ENCODE measurements around the gene DEXI.

DEXI gene

DNA sequence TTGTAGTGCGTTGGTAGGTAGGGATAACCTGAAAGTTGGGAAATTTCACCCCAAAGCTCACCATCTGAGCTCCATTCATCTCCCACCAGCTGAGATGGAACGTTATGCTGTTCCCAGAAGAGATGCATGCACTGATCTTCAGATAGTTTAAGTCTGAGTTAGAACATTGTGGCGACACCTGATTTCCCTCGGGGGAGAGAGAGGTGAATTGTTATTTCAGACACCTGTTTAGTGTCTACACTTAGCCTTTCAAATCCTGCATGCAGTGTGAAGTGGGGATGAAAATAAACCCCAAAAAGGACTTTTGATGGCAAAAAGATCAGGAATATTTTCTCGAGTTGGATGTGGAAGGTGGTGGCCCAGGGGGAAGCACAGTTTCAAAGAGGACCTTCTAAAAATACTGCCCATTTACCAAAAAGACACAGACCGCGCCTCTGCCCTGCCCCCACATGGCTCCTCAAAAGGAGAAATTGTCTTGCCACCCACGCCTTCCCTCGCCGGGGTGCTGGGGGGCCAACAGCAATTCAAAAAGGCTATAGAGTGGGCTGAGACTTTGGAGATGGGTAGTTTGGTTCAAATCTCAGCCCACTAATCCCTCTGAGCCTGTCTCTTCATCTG lies 53.8 kb downstream of the DEXI start:
- DNase-seq, result no peak

DNA sequence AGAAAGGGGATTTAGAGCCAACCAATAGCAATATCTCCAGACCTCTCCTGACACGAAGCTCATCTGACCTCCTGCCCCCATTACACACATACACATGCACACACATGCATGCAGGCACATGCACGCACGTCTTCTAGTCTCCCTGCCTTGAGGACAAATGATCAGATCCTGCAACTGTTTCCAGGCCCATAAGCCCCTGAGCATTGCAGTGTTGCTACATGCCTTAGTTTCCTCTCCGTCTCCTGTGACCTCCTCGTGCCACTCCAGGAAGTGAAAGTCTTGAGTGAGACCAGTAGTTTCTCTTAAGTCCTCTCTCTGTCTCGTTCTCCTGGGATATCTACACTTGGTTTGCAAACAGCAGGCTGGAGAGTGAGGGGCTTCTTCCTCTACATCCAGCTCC lies 57.0 kb downstream of the DEXI start:
- DNase-seq, result no peak

DNA sequence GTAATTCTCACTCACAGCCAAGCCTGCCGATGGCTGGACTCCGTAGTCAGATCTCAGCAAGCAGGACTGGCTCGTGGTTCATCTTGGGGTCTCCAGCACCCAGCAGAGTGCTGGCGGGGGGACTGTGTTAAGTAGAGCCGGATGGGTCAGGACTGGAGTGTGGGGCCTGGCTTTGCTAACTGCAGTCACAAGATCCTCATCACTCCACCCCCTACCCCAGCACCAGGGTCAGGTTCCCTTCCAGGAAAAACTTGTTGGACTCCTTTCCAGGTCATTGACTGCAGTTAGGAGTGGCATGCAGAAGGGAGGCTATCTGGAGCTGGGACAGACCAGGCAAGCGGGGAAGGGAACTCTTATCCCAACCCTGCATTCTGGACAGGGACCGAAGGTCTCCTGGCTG lies 59.3 kb downstream of the DEXI start:
- no peak for DNase-seq

DNA sequence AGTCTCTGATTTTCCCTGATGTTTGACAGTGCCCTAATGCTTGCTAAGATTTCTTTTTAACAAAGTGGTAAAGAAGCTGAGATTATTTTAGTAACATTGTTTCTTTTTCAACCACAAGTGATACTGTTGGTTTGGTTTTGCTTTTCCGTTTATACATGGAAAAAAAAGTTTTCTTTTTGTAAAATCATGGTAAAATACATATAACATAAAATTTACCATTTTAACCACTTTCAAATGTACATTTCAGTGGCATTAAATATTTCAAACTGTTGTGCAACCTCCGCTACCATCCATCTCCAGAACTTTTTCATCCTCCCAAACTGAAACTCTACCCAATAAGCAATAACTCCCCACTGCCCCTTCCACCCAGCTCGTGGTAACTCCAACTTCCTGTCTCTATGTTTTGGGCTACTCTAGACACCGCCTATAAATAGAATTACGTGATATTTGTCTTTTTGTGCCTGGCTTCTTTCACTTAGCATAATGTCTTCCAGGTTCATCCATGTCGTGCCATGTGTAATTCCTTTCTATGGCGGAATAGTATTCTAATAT lies 60.7 kb downstream of the DEXI start:
- no peak for DNase-seq

DNA sequence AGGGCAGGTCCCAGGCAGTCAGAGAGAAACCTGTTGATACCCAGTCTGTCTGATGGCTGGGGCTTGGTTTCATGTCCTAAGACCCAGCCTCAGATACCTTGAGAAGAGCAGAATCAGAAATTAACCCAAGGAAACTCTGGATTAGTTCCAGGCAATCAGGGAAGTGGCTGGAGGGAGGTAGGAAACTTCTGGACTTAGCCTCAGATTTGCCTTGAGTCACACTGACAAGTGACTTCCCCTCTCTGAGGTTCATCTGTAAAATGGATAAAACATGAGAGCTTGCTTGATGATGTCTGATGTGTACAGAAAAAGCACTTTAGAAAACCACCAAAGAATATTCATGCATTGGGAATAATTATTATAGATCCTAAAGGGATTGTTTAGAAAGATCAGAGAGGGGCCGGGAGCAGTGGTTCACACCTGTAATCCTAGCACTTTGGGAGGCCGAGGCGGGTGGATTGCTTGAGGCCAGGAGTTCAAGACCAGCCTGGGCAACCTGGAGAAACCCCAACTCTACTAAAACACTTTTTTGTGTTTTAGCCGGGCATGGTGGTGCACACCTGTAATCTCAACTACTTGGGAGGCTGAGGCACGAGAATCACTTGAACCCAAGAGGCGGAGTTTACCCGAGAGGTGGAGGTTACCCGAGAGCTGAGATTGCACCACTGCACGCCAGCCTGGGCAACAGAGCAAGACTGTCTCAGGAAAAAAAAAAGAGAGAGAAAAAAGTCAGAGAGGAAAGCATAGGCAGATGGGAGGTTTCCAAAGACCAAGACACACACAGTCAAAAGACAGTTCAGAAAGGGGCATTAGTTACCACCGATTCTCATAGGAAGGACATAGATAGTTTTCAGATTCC lies 61.4 kb downstream of the DEXI start:
- DNase-seq, result no peak

DNA sequence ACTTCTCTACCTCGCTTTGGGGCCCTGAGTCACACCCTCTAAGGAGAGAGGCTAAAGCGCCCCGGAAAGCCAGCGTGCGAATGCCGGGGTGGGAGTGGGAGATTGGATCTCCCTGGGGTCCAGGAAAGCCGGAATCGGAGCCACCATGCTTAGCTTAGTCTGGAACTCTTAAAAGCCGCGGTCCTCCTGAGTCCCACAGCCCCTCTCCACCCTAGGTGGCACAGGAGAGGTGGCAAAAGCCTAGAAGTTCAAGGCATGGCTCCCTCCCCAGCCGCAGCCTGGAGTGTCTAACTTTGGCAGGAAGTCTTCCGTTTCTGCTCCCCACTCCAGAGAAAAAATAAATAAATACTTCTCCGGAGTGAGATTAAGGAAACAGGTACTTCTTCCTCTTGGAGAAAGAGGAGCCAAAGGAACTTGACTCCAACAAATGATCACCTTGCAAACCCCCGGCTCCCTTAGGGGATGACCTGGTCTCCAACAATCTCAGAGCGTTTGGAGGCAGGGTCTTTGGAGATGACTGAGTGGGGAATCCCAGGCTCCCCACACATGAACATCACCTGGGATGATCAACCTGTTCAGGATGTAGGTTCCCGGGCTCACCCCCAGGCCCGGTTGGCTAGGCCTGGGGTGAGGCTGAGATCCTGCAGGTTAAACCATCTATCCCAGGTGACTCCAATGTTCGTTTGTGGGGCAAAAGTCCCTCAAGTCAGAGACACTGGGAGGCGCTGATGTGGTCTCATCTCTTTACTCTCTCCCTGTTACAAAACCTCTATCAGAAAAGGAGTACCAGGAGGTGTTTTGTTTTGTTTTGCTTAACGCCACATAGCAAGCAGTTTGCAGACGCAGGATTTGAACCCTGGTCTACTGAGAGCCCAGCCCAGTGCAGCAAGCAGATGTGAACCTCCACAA lies 62.3 kb downstream of the DEXI start:
- no peak for DNase-seq
